Measurements from ENCODE around the gene CENPN. TPM values are rescaled to one million over a fixed set of nuclear protein-coding genes. Genes with fewer than 3 reads are reported as not detected.

The CENPN gene
- total RNA-seq, 1 donor from 2014 or later, result 5.3 TPM

DNA sequence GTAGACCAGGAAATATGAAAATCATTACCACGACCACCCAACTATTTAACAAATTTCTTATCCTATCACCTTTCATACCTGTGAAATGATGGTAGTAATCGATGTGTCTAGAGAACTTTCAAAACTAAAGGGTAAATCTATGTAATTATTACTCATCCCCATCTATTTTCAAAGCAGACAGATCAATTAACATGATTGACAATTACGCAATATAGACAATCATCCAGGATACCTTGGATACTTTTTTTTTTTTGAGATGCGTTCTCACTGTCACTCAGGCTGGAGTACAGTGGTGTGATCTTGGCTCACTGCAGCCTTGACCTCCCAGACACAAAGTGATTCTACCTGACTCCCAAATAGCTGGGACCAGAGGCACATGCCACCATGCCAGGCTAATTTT is 74.0 kb downstream of the CENPN start:
- no peak for DNase-seq

Small RNAs within 50 kb of the gene (small RNA-seq; reads per million reads assigned to genes)
- not detected for gene AC092718.3

Other genes with a start within 250 kb of the CENPN start
- 10.0 TPM for gene CDYL2, start 202.6 kb upstream of the CENPN start, total RNA-seq
- 20.3 TPM for gene CMC2, start 329 bp upstream of the CENPN start, total RNA-seq
- 88.3 TPM for gene ATMIN, start 28.6 kb downstream of the CENPN start, total RNA-seq
- gene C16orf46, start 70.0 kb downstream of the CENPN start, total RNA-seq, result 1.4 TPM
- gene GCSH, start 89.2 kb downstream of the CENPN start, total RNA-seq, result 18.2 TPM
- 0.31 TPM for gene BCO1, start 231.5 kb downstream of the CENPN start, total RNA-seq

Measured in occipital lobe (tissue), 3 donors.